Upper lobe of right lung (tissue), 1 donor: ENCODE measurements around the gene APIP. TPM values are rescaled to one million over a fixed set of nuclear protein-coding genes. Genes with fewer than 3 reads are reported as not detected.

Experiments
- ATAC-seq: fragments of 200-7000 bp; cut with Tn5 transposase; one replicate; pipeline ENCODE4 v1.9.1; 2020; ENCODE audit warnings: mild to moderate bottlenecking, moderate library complexity
- DNase-seq: peaks from one replicate; pipeline ENCODE4 v3.0.0-alpha.2; 2020
- H3K27ac ChIP-seq: fragments of 200-600 bp; one replicate; pipeline ENCODE4 v1.8.0; 2022
- H3K27me3 ChIP-seq: fragments of 200-600 bp; one replicate; pipeline ENCODE4 v1.8.0; 2022; ENCODE audit warnings: mild to moderate bottlenecking
- H3K36me3 ChIP-seq: fragments of 200-600 bp; one replicate; pipeline ENCODE4 v1.8.0; 2022
- H3K4me1 ChIP-seq: fragments of 200-600 bp; one replicate; pipeline ENCODE4 v1.8.0; 2022
- H3K4me3 ChIP-seq: fragments of 200-600 bp; one replicate; pipeline ENCODE4 v1.8.0; 2022; ENCODE audit warnings: mild to moderate bottlenecking
- H3K9me3 ChIP-seq: fragments of 200-600 bp; one replicate; pipeline ENCODE4 v1.8.0; 2022
- CTCF ChIP-seq: fragments of 200-600 bp; IDR thresholded peaks from one replicate; pipeline ENCODE4 v1.8.0; 2022; ENCODE audit warnings: antibody characterized with exemption
- intact Hi-C: fragments of 100-400 bp; cut with DNase I; formaldehyde crosslinking; loops from one replicate; pipeline ENCODE4 v1.11.0; 2022
- total RNA-seq: library from RNA; stranded (reverse); fragmentation: NEBNext Ultra II Directional; extraction: Animal tissue kit (Norgen Biotek cat#: 25700); gene quantifications from one replicate; pipeline ENCODE4 v1.2.1, GENCODE V29; 2021
- donor health status: DM: no; HTN: yes; CAD: no; lungs with severe emphysema.

Gene APIP
- total RNA-seq, 1 donor from 2014 or later = 26.5 TPM

- intact Hi-C loops = loop anchor here (5.0 kb wide), 1 partner anchor 463 kb away; no protein-coding TSS in a partner anchor
- TF ChIP-seq CTCF = no peak
- H3K27ac ChIP-seq = no peak overlapping the region
- H3K4me3 ChIP-seq = no peak overlapping the region
- peaks cover 27% of the 10 kb centered on the region for H3K36me3 ChIP-seq
- DNase-seq (no peak), ATAC-seq (no peak)
- H3K27me3 ChIP-seq = no peaks in the 10 kb centered on the region
- H3K9me3 ChIP-seq = no peaks in the 10 kb centered on the region
- H3K4me1 ChIP-seq = peaks cover 31% of the 10 kb centered on the region
Measured at GRCh38 chr11:34928960-34929680, 12.9 kb upstream of the APIP start.

GRCh38 chr11:34928268-34928959, 12.2 kb upstream of the APIP start:
- Histone ChIP-seq H3K4me3 (no peak overlapping the region), H3K27ac (no peak overlapping the region), H3K36me3 (peaks cover 21% of the 10 kb centered on the region), H3K9me3 (no peaks in the 10 kb centered on the region), H3K27me3 (no peaks in the 10 kb centered on the region), H3K4me1 (peaks cover 31% of the 10 kb centered on the region)
- no peak for TF ChIP-seq CTCF
- ATAC-seq (no peak), DNase-seq (no peak)
- intact Hi-C loops = loop anchor here (5.0 kb wide), 1 partner anchor 464 kb away; no protein-coding TSS in a partner anchor

GRCh38 chr11:34926831-34927132, 10.6 kb upstream of the APIP start:
- intact Hi-C loops = loop anchor here (5.0 kb wide), 1 partner anchor 466 kb away; no protein-coding TSS in a partner anchor
- no peak for TF ChIP-seq CTCF
- Histone ChIP-seq H3K4me1 (peaks cover 31% of the 10 kb centered on the region), H3K36me3 (peaks cover 5% of the 10 kb centered on the region), H3K27ac (no peak overlapping the region), H3K9me3 (no peaks in the 10 kb centered on the region), H3K4me3 (no peak overlapping the region), H3K27me3 (no peaks in the 10 kb centered on the region)
- ATAC-seq (no peak), DNase-seq (no peak)

GRCh38 chr11:34926101-34926830, 10.1 kb upstream of the APIP start:
- no peak overlapping the region for H3K4me3 ChIP-seq
- H3K4me1 ChIP-seq = peaks cover 31% of the 10 kb centered on the region
- no peak for DNase-seq
- intact Hi-C loops = loop anchor here (5.0 kb wide), 1 partner anchor 466 kb away; no protein-coding TSS in a partner anchor
- ATAC-seq = peak; percentile 81
- peak; percentile 70 for TF ChIP-seq CTCF
- H3K27me3 ChIP-seq = no peaks in the 10 kb centered on the region
- peaks cover 2% of the 10 kb centered on the region for H3K36me3 ChIP-seq
- no peak overlapping the region for H3K27ac ChIP-seq
- H3K9me3 ChIP-seq = no peaks in the 10 kb centered on the region

GRCh38 chr11:34924714-34925113, 8.5 kb upstream of the APIP start:
- Histone ChIP-seq H3K4me3 (no peak overlapping the region), H3K9me3 (no peaks in the 10 kb centered on the region), H3K27me3 (no peaks in the 10 kb centered on the region), H3K36me3 (peaks cover 4% of the 10 kb centered on the region), H3K4me1 (peaks cover 31% of the 10 kb centered on the region), H3K27ac (no peak overlapping the region)
- TF ChIP-seq CTCF = no peak
- ATAC-seq = no peak
- intact Hi-C loops = loop anchor here (5.0 kb wide), 1 partner anchor 468 kb away; no protein-coding TSS in a partner anchor
- DNase-seq = no peak
